GM12875 (cell line): Measurements from ENCODE around the gene KDM4B.

Experiments
- H3K4me3 ChIP-seq: one replicate; pipeline ENCODE4 v1.5.1; 2011; ENCODE audit warnings: low read depth, low read length, control low read depth
- TF ChIP-seq, protein P1 (sequence below): IDR thresholded peaks from 2 replicates; pipeline ENCODE4 v1.5.1; 2011; ENCODE audit warnings: low read depth, mild to moderate bottlenecking, control low read depth, inconsistent platforms, low read length, moderate library complexity, borderline replicate concordance; ENCODE audit not compliant: insufficient read depth

The KDM4B gene

DNA sequence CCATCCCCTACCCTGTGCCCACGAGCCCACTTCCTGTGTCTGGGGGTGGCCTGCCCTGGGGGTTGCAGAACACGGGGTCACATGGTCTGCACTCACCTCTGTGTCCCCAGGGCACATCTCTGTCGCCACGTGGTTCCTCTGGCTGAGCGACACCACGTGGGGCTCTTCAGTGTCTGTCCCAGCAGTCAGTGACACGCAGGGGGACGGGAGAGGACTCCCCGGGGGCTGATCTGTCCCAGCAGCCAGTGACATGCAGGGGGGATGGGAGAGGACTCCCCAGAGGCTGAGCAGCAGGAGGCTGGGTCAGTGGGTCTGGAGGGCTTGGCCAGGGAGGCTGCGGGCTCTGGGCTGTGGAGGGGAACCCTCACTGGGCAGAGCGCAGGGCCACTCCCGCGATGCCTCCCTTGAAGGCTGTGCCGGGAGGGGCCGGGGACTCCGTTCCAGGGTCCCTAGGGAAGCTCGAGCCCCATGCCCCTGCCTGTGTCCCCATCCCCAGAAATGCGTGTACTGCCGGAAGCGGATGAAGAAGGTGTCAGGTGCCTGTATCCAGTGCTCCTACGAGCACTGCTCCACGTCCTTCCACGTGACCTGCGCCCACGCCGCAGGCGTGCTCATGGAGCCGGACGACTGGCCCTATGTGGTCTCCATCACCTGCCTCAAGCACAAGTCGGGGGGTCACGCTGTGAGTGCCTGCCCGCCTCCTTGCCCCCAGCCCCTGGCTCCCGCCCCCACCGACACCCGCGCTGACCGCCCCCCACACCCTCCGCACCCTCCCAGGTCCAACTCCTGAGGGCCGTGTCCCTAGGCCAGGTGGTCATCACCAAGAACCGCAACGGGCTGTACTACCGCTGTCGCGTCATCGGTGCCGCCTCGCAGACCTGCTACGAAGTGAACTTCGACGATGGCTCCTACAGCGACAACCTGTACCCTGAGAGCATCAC lies 174.8 kb downstream of the KDM4B start:
- TF ChIP-seq, protein P1, sequence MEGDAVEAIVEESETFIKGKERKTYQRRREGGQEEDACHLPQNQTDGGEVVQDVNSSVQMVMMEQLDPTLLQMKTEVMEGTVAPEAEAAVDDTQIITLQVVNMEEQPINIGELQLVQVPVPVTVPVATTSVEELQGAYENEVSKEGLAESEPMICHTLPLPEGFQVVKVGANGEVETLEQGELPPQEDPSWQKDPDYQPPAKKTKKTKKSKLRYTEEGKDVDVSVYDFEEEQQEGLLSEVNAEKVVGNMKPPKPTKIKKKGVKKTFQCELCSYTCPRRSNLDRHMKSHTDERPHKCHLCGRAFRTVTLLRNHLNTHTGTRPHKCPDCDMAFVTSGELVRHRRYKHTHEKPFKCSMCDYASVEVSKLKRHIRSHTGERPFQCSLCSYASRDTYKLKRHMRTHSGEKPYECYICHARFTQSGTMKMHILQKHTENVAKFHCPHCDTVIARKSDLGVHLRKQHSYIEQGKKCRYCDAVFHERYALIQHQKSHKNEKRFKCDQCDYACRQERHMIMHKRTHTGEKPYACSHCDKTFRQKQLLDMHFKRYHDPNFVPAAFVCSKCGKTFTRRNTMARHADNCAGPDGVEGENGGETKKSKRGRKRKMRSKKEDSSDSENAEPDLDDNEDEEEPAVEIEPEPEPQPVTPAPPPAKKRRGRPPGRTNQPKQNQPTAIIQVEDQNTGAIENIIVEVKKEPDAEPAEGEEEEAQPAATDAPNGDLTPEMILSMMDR: no peak
- no peak overlapping the region for H3K4me3 ChIP-seq

- H3K4me3 ChIP-seq: no peak overlapping the region
- TF ChIP-seq, protein P1: no peak
Observed at GRCh38 chr19:5144545-5145179, 175.7 kb downstream of the KDM4B start.

- TF ChIP-seq, protein P1: no peak
- H3K4me3 ChIP-seq: no peak overlapping the region
Observed at GRCh38 chr19:5145521-5146511, 176.9 kb downstream of the KDM4B start.

DNA sequence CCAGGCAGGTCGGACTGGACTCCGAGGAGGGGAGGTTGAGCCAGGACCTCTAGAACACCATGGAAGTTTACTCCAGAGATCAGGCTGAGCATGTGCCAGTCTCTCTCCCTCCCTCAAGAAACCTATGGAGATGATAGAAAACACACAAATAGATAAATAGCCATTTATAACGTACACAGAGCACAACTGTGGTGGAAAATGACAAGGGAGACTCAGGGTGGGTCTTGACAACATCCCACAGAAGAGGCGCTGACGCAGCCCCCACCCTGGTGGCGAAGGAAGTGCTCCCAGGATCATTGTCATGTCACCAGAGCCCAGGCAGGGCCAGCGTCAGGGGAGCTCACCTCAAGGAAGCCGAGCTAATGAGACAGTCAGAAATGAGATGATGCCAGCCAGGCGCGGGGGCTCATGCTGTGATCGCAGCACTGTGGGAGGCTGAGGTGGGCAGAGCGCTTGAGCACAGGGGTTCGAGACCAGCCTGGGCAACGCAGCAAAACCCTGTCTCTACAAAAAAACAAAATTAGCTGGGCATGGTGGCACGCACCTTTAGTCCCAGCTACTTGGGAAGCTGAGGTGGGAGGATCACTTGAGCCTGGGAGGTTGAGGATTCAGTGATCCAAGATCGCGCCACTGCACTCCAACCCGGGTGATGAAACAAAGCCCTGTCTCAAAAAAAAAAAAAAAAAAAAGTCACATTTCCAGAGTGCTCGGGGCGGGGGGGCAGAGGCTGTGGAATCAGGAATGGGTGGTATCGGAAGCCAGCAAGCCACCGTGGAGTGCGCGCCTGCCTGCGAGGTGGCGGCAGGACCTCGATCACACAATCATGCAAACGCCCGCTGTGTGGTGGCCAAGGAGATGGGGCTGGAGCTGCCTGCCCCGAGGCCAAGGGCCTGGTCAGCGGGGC lies 178.4 kb downstream of the KDM4B start:
- no peak overlapping the region for H3K4me3 ChIP-seq
- TF ChIP-seq, protein P1: no peak

GRCh38 chr19:5147978-5148793 lies 179.3 kb downstream of the KDM4B start:
- H3K4me3 ChIP-seq: no peak overlapping the region
- TF ChIP-seq, protein P1: no peak

- TF ChIP-seq, protein P1: no peak
- no peak overlapping the region for H3K4me3 ChIP-seq
Observed at GRCh38 chr19:5148794-5149190, 179.9 kb downstream of the KDM4B start.
